Omental fat pad (tissue), 4 donors: ENCODE data around the gene RECQL5. TPM values are rescaled to one million over a fixed set of nuclear protein-coding genes. Genes with fewer than 3 reads are reported as not detected.

Experiments
- ATAC-seq: fragments of 150-250 bp; one replicate; pipeline ENCODE4 v1.9.1; 2016; ENCODE audit warnings: mild to moderate bottlenecking, moderate library complexity; ENCODE audit not compliant: low FRiP score
- DNase-seq: peaks from one replicate; pipeline ENCODE4 v3.0.0-alpha.2; 2019; ENCODE audit warnings: low spot score
- CTCF ChIP-seq, 3 donors: fragments of 450-650 bp; IDR thresholded peaks; one replicate each; pipeline ENCODE4 v1.5.1; 2016 to 2017; ENCODE audit warnings: antibody characterized with exemption in 3 of 3, mild to moderate bottlenecking in 3 of 3, moderate library complexity in 2 of 3
- total RNA-seq, 4 donors: library from RNA; depleted of rRNA; stranded (reverse); fragments of >200 nt; gene quantifications; one replicate each; pipeline ENCODE4 v1.1.0, GENCODE V29; 2016

The RECQL5 gene
- total RNA-seq, 4 donors from 2014 or later, result 10.9 to 20.6 (median 13.3) TPM

- TF ChIP-seq CTCF (IDR thresholded peaks at IDR 0.05), result no peak
- DNase-seq, result no peak
- no peak for ATAC-seq
These were observed 52.9 kb downstream of the RECQL5 start for GRCh38 chr17:75614006-75614405.

- ATAC-seq, result no peak
- no peak for TF ChIP-seq CTCF (IDR thresholded peaks at IDR 0.05)
These were observed 53.9 kb downstream of the RECQL5 start for GRCh38 chr17:75612906-75613626.

GRCh38 chr17:75611851-75612429 lies 55.0 kb downstream of the RECQL5 start:
- TF ChIP-seq CTCF (IDR thresholded peaks at IDR 0.05), result no peak
- no peak for ATAC-seq
- DNase-seq, result no peak

More at GRCh38 chr17:75612906-75613626, 53.9 kb downstream of the RECQL5 start:
- DNase-seq, result no peak

- ATAC-seq (no peak), DNase-seq (no peak)
- TF ChIP-seq CTCF (IDR thresholded peaks at IDR 0.05), result no peak
These were observed 56.6 kb downstream of the RECQL5 start for GRCh38 chr17:75610103-75610984.

- ATAC-seq (no peak), DNase-seq (no peak)
- no peak for TF ChIP-seq CTCF (IDR thresholded peaks at IDR 0.05)
These were observed 59.9 kb downstream of the RECQL5 start for GRCh38 chr17:75607086-75607485.

GRCh38 chr17:75605790-75606189 lies 61.2 kb downstream of the RECQL5 start:
- TF ChIP-seq CTCF (IDR thresholded peaks at IDR 0.05), result no peak
- no peak for ATAC-seq
- no peak for DNase-seq
